ENCODE results near the gene CCNDBP1. TPM values are rescaled to one million over a fixed set of nuclear protein-coding genes. Genes with fewer than 3 reads are reported as not detected.

The CCNDBP1 gene
- total and polyA plus RNA-seq, 11 donors = 29.3 to 70.1 (median 59.0) TPM

- H3K36me3 ChIP-seq = no peaks in the 10 kb centered on the region
- no peak for ATAC-seq
- no peak for DNase-seq
- H3K4me3 ChIP-seq = no peak overlapping the region
- intact Hi-C loops (cut with DNase I) = no loop called here
- H3K9me3 ChIP-seq = no peaks in the 10 kb centered on the region
- WGBS, 4 donors = 65 to 70% (median 67%) methylated on average over 22 to 23 of the region's 23 CpGs
- peaks cover 0 to 9% (median 0%) of the 10 kb centered on the region in 12 donors for H3K4me1 ChIP-seq
- H3K27me3 ChIP-seq = peaks cover 0 to 14% (median 0%) of the 10 kb centered on the region in 9 donors
- TF ChIP-seq CTCF (IDR thresholded peaks at IDR 0.05) = no peak
- TF ChIP-seq POLR2A (IDR thresholded peaks at IDR 0.05) = no peak
- no peak overlapping the region for H3K27ac ChIP-seq
Measured at GRCh38 chr15:43208052-43209002, 23.1 kb downstream of the CCNDBP1 start.

- no peak for DNase-seq
- TF ChIP-seq POLR2A (IDR thresholded peaks at IDR 0.05) (no peak), CTCF (IDR thresholded peaks at IDR 0.05) (peak in 2 of 12 donors; percentile 13 to 29)
- peak in 2 of 4 donors; percentile 31 to 34 for ATAC-seq
- peaks cover 0 to 14% (median 0%) of the 10 kb centered on the region in 9 donors for H3K27me3 ChIP-seq
- intact Hi-C loops (cut with DNase I) = no loop called here
- H3K27ac ChIP-seq = no peak overlapping the region
- H3K36me3 ChIP-seq = no peaks in the 10 kb centered on the region
- 57 to 79% (median 73%) methylated on average over 5 to 13 of the region's 13 CpGs for WGBS, 4 donors
- H3K9me3 ChIP-seq = no peaks in the 10 kb centered on the region
- peaks cover 0 to 5% (median 0%) of the 10 kb centered on the region in 12 donors for H3K4me1 ChIP-seq
- no peak overlapping the region for H3K4me3 ChIP-seq
Measured at GRCh38 chr15:43209059-43209824, 24.0 kb downstream of the CCNDBP1 start.

- DNase-seq (no peak), ATAC-seq (no peak)
- TF ChIP-seq CTCF (IDR thresholded peaks at IDR 0.05) (no peak), POLR2A (IDR thresholded peaks at IDR 0.05) (no peak)
- no peaks in the 10 kb centered on the region for H3K9me3 ChIP-seq
- intact Hi-C loops (cut with DNase I) = no loop called here
- peaks cover 0 to 14% (median 0%) of the 10 kb centered on the region in 9 donors for H3K27me3 ChIP-seq
- H3K4me1 ChIP-seq = peaks cover 0 to 5% (median 0%) of the 10 kb centered on the region in 12 donors
- H3K36me3 ChIP-seq = no peaks in the 10 kb centered on the region
- no peak overlapping the region for H3K27ac ChIP-seq
- H3K4me3 ChIP-seq = no peak overlapping the region
- 85 to 91% (median 89%) methylated on average over 15 of the region's 15 CpGs for WGBS, 4 donors
Measured at GRCh38 chr15:43210172-43210745, 25.1 kb downstream of the CCNDBP1 start.

All from heart left ventricle (tissue), 16 donors.